GM23338 (cell line): ENCODE measurements around the gene F2RL2. TPM values are rescaled to one million over a fixed set of nuclear protein-coding genes. Genes with fewer than 3 reads are reported as not detected.

Source experiments
- ATAC-seq: fragments of 200-7000 bp; cut with Tn5 transposase; 3 replicates; pipeline ENCODE4 v1.9.1; 2020
- DNase-seq: peaks from one replicate; pipeline ENCODE4 v3.0.0-alpha.2; 2015; ENCODE audit warnings: low spot score
- H2AFZ ChIP-seq: fragments of 200-600 bp; sonication (generic); 2 replicates; pipeline ENCODE4 v1.8.0; 2016; ENCODE audit warnings: antibody characterized with exemption, mild to moderate bottlenecking, moderate library complexity
- H3F3A ChIP-seq: fragments of 200-600 bp; sonication (generic); replicated peaks from 2 replicates; pipeline ENCODE4 v1.8.0; 2017; ENCODE audit warnings: antibody characterized with exemption, mixed run types, low read depth
- H3K27ac ChIP-seq: fragments of 200-600 bp; sonication (generic); 2 replicates; pipeline ENCODE4 v1.6.1; 2016; ENCODE audit warnings: low read depth
- H3K27me3 ChIP-seq: fragments of 200-600 bp; sonication (generic); 2 replicates; pipeline ENCODE4 v1.8.0; 2016; ENCODE audit warnings: mild to moderate bottlenecking, mixed run types, moderate library complexity; ENCODE audit not compliant: insufficient read depth
- H3K36me3 ChIP-seq: fragments of 200-600 bp; sonication (generic); 2 replicates; pipeline ENCODE4 v1.8.0; 2016; ENCODE audit warnings: mild to moderate bottlenecking; ENCODE audit not compliant: insufficient read depth
- H3K4me1 ChIP-seq: fragments of 200-600 bp; sonication (generic); 2 replicates; pipeline ENCODE4 v1.8.0; 2016; ENCODE audit warnings: mild to moderate bottlenecking, moderate library complexity; ENCODE audit not compliant: insufficient read depth
- H3K4me2 ChIP-seq: fragments of 200-600 bp; sonication (generic); 2 replicates; pipeline ENCODE4 v1.7.1; 2017; ENCODE audit warnings: mixed run types
- H3K4me3 ChIP-seq: fragments of 200-600 bp; sonication (generic); 2 replicates; pipeline ENCODE4 v1.6.1; 2016; ENCODE audit warnings: mixed run types
- H3K79me2 ChIP-seq: fragments of 200-600 bp; sonication (generic); replicated peaks from 2 replicates; pipeline ENCODE4 v1.8.0; 2017; ENCODE audit warnings: mild to moderate bottlenecking; ENCODE audit not compliant: insufficient read depth
- H3K9me2 ChIP-seq: fragments of 200-600 bp; sonication (generic); 2 replicates; pipeline ENCODE4 v1.8.0; 2017; ENCODE audit not compliant: insufficient read depth
- H4K20me1 ChIP-seq: fragments of 200-600 bp; sonication (generic); replicated peaks from 2 replicates; pipeline ENCODE4 v1.8.0; 2017; ENCODE audit warnings: mild to moderate bottlenecking; ENCODE audit not compliant: insufficient read depth
- H3K27ac Mint-ChIP-seq: 2 replicates; pipeline ENCODE4 v1.8.0; 2020; ENCODE audit warnings: inconsistent platforms, mild to moderate bottlenecking, moderate library complexity, mixed read lengths
- H3K27me3 Mint-ChIP-seq: 3 replicates; pipeline ENCODE4 v1.8.0; 2022; ENCODE audit warnings: low read depth, mild to moderate bottlenecking, moderate library complexity, mixed read lengths, inconsistent platforms; ENCODE audit not compliant: insufficient read depth, poor library complexity
- H3K36me3 Mint-ChIP-seq: 3 replicates; pipeline ENCODE4 v1.8.0; 2021; ENCODE audit warnings: low read depth, mild to moderate bottlenecking, inconsistent platforms, moderate library complexity, mixed read lengths
- H3K4me1 Mint-ChIP-seq: 3 replicates; pipeline ENCODE4 v1.8.0; 2020; ENCODE audit warnings: mild to moderate bottlenecking, inconsistent platforms, mixed read lengths
- H3K4me3 Mint-ChIP-seq: 3 replicates; pipeline ENCODE4 v1.8.0; 2021; ENCODE audit warnings: moderate library complexity, mild to moderate bottlenecking, inconsistent platforms, mixed read lengths
- H3K9me3 Mint-ChIP-seq: 3 replicates; pipeline ENCODE4 v1.8.0; 2020; ENCODE audit warnings: moderate library complexity, mild to moderate bottlenecking, inconsistent platforms, mixed read lengths
- CTCF ChIP-seq, 2 experiments: fragments of 200-600 bp in 1 of 2; sonication (generic) in 1 of 2; conservative IDR thresholded peaks; 2 replicates each; pipeline versions ENCODE4 v1.5.1 to v1.6.1; 2016 to 2017; ENCODE audit warnings: antibody characterized with exemption in 2 of 2, low read depth in 2 of 2, mild to moderate bottlenecking in 2 of 2, moderate library complexity in 1 of 2
- EZH2 ChIP-seq: fragments of 200-600 bp; sonication (generic); IDR thresholded peaks from one replicate; pipeline ENCODE4 v1.8.0; 2017; ENCODE audit warnings: antibody characterized with exemption, mild to moderate bottlenecking, low read depth; ENCODE audit not compliant: unreplicated experiment
- JUNB ChIP-seq: IDR thresholded peaks from one replicate; pipeline ENCODE4 v1.6.1; 2016; ENCODE audit warnings: antibody characterized with exemption; ENCODE audit not compliant: unreplicated experiment
- POLR2AphosphoS5 ChIP-seq: IDR thresholded peaks from 2 replicates; pipeline ENCODE4 v1.6.1; 2016; ENCODE audit warnings: antibody characterized with exemption, low read depth
- REST ChIP-seq: IDR thresholded peaks from one replicate; pipeline ENCODE4 v1.6.1; 2018; ENCODE audit warnings: antibody characterized with exemption; ENCODE audit not compliant: unreplicated experiment
- ZNF462 ChIP-seq: fragments of 250-450 bp; sonication (Bioruptor Pico); IDR thresholded peaks from 2 replicates; pipeline ENCODE4 v1.5.0; 2020; ENCODE audit warnings: mild to moderate bottlenecking, moderate library complexity
- polyA plus RNA-seq: library from polyadenylated mRNA; unstranded; fragments of >200 nt; fragmentation: Nextera tagmentation; extraction: Ambion mirVana; gene quantifications from 2 replicates; pipeline ENCODE4 v1.2.1, GENCODE V29; 2016
- total RNA-seq: library from RNA; depleted of rRNA; stranded (reverse); fragments of >200 nt; shearing (Covaris generic); gene quantifications from 2 replicates; pipeline ENCODE4 v1.2.3, GENCODE V29; 2014

F2RL2 gene
- total and polyA plus RNA-seq, 2 experiments from 2014 or later = 0.42 to 0.70 TPM

GRCh38 chr5:76657091-76657490 lies 33.9 kb upstream of the F2RL2 start:
- no peaks in the 10 kb centered on the region for H4K20me1 ChIP-seq
- TF ChIP-seq EZH2 (no peak), CTCF (conservative IDR thresholded peaks at IDR 0.05; ENCODE audit: low read depth in 2 of 2) (no peak), POLR2AphosphoS5 (no peak), JUNB (no peak), ZNF462 (no peak), REST (no peak)
- no peaks in the 10 kb centered on the region for H3K36me3 ChIP-seq
- H3K4me1 ChIP-seq = no peaks in the 10 kb centered on the region
- H3K79me2 ChIP-seq = no peaks in the 10 kb centered on the region
- H3K9me2 ChIP-seq = no peaks in the 10 kb centered on the region
- no peak overlapping the region for H3K4me2 ChIP-seq
- H3K4me3 ChIP-seq = no peak overlapping the region
- H3K9me3 Mint-ChIP-seq = no peaks in the 10 kb centered on the region
- 0 out of 3 replicates have a peak, but pooled peaks cover 4% of the 10 kb centered on the region for H3K36me3 Mint-ChIP-seq
- DNase-seq (no peak), ATAC-seq (no peak)
- H3K27me3 Mint-ChIP-seq = no peaks in the 10 kb centered on the region
- H3K4me3 Mint-ChIP-seq = no peak overlapping the region
- no peaks in the 10 kb centered on the region for H3F3A ChIP-seq
- no peak overlapping the region for H3K27ac Mint-ChIP-seq
- no peak overlapping the region for H2AFZ ChIP-seq
- peaks cover 4% of the 10 kb centered on the region; the same call in 2 of the 3 replicates for H3K4me1 Mint-ChIP-seq
- H3K27ac ChIP-seq = no peak overlapping the region
- no peaks in the 10 kb centered on the region for H3K27me3 ChIP-seq
